ENCODE measurements around the gene L3MBTL2.
A peak's percentile ranks its signal among the peaks of the same experiment; 100 is the strongest.

L3MBTL2 gene

DNA sequence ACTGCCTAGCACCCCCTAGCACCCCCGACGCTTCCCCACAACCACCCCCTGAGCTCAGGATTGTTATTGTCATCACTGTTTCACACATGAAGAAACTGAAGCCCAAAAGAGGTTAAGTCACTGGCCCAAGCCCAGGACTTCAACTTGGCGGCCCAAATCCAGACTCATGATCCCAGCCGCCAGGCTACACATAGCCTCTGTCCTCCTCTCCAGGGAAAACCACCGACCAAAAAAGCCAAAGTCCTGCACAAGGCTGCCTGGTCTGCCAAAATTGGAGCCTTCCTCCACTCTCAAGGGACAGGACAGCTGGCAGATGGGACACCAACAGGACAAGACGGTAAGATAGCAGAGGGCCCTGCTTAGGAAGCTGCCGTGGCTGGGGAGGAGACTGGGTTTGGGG is 10.8 kb downstream of the L3MBTL2 start:
- DNase-seq: no peak

DNA sequence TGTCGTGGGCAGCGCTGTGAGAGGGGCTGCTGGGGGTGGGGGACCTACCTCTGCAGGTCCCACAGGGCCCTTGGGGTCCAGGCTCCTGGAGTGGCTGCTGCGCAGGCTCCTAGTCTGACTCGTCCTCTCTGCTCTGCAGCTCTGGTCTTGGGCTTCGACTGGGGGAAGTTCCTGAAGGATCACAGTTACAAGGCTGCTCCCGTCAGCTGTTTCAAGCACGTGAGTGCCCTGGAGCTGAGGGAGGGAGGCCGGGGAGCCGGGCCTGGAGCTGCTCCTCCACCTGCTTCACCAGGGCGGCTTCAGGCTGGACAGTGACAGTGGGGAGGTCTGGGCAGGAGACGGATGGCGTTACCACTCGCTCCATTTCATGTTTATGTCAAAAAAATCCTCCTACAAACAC is 11.9 kb downstream of the L3MBTL2 start:
- DNase-seq: no peak

DNA sequence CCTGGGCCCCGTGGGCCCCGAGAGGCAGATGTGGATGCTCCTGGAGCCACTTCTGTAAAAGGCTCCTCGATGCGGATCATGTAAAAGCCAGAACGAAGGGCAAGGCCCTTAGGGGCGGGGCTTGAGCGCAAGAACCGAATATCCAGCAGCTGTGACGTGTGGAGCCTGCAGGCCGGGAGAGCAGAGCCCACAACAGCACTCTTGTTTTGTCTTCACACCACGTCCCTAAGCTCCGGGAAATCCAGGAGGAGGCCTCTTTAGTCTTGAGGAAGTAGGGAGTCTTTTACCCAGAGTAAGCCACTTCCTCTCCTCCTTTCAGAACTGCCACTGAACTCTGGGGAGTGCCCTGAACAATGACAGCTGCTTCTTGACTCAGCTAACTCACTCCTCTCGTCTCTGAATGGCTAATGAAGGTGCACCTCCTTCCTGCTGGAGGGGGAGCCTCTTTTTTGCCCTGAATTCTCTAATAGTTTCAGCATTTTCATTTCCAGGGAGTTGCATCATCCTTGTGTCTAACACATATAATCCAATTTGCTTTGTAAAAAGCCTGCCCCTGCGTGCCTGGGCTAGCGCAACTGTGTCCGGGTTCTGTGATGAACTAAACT is 12.5 kb downstream of the L3MBTL2 start:
- DNase-seq: no peak

DNA sequence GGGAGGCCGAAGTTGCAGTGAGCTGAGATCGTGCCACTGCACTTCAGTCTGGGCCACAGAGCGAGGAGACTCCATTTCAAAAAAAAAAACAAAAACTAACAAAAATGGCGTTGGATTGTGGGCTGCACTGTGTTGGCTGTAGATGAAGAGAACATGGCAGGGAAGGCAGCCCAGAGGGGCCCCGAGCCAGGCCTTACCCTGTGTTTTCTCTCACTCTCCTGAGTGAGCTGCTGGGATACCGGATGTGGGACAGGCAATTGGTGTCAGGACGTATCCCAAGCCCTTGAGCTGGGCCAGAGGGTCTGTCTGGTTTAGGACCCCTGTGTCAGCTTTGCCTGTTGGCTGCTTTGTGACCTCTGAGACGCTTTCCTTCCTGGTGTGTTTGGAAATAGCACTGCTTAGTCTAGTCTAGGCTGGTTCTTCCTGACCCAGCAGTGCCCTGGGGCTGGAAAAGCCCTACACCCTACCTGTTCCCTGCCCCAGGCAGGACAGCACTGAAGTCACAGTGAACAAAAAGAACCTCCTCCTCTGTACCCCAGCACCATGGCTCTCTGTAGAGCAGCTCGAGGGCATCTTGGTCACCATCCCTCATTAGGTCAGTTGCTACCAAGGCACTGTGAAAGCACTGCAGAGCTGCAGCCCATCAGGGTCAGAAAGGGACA is 17.9 kb downstream of the L3MBTL2 start:
- no peak for DNase-seq

- DNase-seq: no peak
Measured at GRCh38 chr22:41223535-41223934, 18.4 kb downstream of the L3MBTL2 start.

DNA sequence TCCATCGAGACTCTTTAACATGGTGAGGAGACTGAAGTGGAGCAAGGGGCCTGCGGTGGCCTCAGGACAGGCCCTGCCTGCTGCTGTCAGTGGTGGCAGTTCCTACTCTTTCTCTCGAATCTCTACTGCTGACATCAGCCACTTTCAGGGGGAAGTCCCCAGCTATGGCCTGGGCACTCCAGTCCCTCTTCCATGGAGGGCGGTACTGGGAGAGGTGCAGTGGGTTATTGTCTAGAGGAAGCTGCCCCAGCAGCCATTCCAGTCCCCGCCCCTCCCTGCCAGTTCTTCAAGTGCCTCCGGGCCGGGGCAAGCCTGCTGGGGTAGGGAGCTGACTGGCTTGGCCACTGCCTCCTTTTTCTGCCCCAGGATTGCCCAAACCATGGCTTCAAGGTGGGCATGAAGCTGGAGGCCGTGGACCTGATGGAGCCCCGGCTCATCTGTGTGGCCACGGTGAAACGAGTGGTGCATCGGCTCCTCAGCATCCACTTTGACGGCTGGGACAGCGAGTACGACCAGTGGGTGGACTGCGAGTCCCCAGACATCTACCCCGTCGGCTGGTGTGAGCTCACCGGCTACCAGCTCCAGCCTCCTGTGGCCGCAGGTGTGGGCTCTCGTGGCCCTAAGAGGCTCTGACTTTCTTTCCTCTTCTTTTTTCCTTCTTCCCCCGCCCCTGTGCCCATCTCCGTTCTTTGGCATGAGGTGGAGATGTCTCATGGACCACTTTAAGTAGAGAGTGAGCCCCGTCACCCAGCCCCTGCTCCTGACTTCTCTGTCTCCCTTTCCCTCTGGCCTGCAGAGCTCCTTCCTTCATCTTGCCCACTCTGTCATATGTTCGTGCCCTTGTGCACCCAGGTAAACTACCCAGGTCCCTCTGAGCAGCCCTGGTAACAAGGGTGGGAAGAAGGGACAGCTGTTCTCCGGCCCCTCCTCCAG is 21.9 kb downstream of the L3MBTL2 start:
- no peak for DNase-seq

DNA sequence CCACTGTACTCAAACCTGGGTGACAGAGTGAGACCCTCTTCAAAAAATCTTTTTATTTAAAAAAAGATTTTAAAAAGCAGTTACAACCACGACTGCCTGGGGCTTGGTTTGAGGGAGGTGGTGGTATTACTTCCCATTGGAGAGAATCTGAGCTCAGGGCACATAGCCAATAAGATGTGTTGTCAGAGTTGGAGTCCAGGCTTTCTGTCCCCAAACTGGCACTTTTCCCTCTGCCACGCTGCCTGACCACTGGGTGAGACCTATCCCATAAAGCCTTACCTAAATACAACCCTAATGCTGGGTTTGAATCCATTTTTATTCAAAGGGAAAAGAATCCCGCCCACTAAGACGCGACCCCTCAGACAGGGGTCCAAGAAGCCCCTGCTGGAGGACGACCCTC is 24.1 kb downstream of the L3MBTL2 start:
- no peak for DNase-seq

DNA sequence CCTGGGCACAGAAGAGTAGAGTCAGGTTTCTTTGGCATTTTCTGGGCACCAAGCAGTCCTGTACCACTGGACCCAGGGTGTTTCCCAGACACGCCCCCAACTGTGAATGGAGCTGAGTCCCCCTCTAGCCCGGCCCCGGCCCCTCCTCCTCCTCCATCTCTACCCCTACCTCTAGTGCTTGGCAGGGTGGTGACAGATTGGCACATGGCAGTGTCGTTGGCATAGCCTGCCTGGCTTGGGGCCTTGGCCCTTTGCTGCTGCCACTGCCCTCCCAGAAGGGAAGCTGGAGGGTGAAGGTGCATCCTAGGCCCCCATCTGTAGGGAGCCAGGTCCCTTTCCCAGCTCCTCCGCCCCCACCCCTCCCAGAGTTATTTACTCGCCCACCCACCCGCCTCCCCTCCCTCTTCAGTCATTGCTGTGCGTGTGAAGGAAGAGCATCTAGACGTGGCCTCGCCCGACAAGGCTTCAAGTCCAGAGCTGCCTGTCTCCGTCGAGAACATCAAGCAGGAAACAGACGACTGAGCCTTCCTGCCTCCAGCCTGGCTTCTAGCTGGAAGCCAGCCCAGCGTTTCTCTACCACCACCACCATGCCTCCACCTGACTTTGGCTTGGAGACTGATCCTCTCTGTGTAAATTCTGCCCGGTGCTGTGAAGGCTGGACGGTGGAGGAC is 24.8 kb downstream of the L3MBTL2 start:
- no peak for DNase-seq

DNA sequence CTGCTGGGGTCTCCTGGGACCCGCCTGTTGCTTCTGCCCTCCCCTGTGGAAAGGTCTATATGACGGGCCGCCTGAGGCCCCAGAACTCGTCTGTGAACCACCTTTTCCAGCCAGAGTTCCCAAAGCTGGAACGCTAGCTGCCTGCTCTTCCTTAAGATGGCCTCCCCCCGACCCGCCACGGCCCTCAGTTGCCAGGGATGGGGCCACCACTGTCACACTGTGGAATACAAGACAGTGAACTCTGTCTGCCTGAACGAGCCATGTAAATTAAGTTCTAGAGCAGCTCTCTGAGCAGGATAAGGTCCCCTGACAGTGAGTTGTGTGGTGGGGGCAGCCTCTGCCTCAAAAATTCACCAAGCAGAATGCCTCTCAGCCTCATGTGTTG is 25.3 kb downstream of the L3MBTL2 start:
- no peak for DNase-seq

GRCh38 chr22:41231369-41231768 is 26.3 kb downstream of the L3MBTL2 start:
- DNase-seq: no peak

GRCh38 chr22:41234815-41235695 is 29.9 kb downstream of the L3MBTL2 start:
- DNase-seq: no peak

DNA sequence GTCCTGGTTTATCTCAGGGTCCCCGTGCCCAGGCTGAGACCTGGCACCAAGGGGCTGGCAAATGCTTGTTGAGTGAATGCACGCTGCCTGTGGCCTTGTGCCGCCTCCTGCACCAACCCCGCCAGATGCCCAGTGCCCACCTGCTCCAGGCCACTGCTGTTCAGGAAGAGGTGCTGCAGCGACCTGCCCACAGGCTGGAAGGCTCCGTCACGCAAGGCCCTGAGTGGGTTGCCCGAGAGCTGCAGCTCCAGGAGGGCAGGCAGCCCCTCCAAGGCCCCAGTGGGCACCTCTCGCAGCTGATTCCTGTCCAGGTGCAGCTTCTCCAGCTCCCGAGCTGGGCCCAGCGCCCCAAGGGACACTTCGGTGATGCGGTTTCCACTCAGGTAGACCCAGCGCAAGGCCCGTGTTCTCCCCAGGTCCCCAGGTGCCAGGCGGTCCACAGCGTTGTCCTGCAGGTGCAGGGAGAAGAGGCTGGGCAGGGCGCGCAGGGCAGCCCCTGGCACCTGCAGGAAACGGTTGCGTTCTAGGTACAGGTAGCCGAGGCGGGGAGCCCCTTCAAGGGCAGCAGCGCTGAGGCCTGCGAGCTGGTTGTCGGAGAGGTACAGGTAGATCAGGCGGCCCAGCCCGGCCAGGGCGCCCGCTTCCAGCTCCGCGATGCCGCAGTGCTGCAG is 32.1 kb downstream of the L3MBTL2 start:
- no peak for DNase-seq

DNA sequence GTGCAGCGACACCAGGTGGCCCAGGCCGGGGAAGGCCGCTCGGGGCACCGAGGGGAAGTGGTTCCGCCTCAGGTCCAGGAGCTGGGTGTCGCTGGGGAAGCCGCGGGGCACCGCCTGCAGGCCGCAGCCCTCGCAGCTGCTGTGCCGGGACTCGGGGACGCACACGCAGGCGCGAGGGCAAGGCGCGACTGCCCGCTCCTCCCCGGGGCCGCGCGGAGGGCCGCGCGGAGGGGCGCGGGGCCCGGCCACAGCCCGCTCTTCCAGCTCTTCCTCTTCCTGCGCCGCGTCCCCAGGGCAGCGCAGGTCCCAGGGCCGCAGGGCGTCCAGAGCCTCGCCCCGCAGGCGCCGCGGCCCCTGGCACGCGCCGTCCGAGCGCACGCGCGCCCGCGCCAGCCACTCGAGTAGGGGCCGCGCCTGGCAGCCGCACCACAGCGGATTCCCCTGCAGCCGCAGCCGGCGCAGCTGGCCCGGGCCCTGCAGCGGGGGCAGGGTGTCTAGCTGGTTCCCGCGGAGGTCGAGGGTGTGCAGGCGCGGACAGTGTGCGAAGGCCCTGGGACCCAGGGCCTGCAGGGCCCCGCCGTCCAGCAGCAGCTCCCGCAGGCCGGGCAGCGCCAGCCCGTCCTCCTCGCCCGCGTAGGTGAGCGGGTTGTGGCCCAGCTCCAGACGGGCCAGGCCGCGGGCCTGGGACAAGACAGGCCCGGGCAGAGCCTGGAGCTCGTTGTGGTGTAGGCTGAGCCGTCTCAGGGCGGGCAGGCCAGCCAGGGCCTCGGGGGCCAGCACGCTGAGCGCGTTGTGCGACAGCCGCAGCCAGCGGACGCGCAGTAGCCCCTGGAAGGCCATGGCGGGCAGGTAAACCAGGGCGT is 32.8 kb downstream of the L3MBTL2 start:
- DNase-seq: peak; percentile 57

DNA sequence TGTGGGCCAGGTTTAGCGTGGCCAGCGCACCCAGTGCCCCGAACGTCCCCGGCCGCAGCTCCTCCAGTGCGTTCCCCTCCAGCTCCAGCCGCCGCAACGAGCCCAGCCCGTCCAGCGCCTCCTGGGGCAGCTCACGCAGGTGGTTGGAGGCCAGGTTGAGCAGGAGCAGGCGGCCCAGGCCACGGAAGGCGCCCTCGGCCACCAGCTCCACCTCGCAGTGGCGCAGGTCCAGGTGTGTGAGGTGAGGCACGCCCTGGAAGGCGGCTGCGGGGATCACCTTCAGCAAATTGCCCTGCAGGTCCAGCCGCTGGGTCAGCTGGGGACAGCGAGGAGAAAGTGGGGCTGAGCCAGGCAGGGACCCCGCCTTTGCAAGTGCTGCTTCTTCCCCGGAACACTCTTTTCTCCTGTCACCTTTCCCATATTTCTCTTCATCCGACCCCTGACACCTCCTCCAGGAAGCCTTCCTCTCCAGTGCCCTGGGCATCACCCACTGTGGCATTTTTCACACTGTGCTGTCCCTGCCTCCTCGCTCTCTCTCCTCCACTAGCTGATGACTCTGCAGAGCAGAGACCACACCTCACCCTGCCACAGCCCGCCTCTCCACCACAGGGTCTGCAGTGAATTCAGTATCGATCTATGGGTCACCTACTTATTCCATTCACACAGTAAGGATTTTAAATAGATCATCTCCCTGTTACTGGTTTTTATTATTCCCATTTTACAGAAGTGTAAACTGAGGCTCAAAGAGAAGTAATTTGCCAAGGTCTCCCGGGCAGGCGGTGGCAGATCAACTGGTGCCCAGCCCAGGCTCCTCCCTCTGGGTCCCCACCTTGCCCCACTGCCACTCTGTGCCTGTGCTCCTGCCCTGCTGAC is 33.7 kb downstream of the L3MBTL2 start:
- DNase-seq: no peak

- no peak for DNase-seq
Measured at GRCh38 chr22:41239443-41240128, 34.5 kb downstream of the L3MBTL2 start.

DNA sequence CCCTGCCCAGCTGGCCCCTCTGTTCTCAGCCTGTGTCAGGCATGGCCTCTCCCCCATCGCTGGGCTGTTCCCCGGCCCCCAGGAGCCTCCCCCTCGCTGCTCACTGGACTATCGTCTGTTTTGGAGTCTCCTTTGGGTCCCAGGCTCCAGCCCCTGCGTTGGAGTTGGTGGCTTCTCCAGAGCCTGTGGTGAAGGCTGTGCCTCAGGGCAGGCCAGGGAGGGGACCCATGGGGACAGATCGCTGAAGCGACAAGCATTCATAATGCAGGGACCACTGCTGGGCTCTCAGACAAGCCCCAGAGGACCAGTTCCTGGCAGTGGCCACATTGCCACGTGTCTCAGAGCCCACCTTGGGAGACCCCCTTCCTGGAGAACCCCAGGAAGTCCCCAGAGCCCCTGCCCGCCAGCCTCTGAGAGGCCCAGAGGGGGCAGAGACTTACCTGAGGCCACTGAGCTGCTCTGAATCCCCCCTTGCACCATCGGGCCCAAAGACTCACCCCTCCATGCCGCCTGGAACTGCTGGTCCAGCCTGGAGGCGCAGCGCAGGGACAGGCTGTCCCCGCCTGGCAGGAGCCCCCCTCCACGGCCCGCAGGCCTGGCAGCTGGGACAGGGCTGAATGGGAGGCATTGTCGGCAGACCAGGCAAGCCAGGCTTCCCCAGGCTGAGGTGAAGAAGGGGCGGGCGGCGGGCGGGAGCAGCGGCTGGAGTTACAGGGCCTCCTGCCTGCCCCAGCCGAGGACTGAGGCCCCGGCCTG is 35.4 kb downstream of the L3MBTL2 start, which contains the start of gene CHADL:
CHADL (minus strand) TSS at position 555 of the 756 bp plus-strand sequence; CDS start at position 505, 50 bp downstream.
- DNase-seq: peak; percentile 10

DNA sequence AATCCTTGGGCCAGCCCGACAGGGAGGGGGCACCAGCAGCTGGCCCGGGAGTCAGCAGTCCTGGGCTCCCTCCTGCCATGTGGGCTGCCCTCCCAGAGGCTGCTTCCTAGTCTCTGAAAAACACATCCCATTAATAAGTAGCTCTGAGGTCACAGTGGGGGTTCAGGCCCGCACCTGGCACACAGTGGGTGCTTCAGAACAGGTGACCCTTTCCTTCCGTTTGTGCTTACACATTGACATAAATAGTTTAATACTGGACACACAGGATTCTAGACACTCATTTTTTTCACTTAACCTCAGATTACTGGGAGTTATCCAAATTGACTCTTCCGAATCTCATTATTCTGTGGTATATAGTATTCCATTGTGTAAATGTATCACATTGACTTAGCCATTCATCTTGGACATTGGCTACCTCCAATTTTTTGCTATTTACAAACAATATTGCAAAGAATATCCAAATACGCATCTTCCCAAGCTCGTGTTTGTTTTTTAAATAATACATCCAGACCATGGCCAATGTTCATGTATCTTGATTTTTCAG is 36.1 kb downstream of the L3MBTL2 start:
- no peak for DNase-seq
